ENCODE data around the gene ADH1B.
A peak's percentile ranks its signal among the peaks of the same experiment; 100 is the strongest.
"Not testable (repeated sequence)": the region's sequence is repeated elsewhere in the genome, so short reads cannot be mapped to it uniquely, and the experiment has no call there.

Gene ADH1B

DNA sequence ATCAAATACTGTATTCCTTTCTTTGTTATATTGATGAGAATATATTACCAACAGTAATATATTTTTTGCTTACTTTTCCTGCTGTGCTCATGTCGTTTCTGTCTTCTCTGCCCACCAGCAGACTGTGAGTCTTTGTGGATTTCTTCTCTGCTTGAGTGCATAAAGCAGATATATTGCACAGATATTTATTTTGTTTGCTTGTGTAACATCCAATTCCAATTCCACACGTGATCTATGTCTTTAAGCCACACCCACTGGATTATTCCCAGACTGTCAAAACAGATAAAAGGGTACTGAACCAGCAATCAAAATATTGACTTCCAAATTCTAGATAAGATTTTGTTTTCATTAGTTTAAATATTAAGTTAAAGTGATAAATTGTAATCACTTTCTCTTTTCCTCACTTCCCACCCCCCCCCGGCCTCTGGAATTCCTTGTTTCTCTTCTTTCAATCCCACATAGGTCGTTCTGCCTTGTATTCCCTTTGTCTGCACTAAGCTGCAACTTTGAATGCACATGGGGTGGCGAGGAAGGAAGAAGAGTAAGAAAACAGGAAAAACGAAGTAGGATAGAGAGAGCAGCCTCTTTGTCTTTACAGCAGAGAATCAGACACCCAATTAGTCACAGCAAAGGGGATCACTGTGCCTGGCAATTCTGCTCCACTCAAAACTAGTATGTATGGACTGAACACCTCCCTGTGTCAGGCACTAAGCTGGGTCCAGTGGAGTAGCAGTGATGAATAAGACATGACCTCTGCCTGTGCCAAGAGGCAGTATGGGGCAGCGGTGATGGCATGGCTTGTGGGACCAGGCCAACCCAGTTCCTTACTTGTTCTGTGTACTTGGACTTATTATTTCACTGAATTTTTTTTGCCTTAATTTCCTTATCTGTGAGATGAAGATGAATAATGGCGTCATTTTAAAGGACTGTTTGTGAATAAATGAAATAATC is at the start of gene ADH1B:
TSS of gene ADH1B (minus strand) at position 161 of the 951 bp plus-strand sequence. CDS start at position 91, 70 bp downstream.
- Histone ChIP-seq H3K27me3 (ENCODE audit: insufficient read depth, low read length, poor library complexity) (no peaks in the 10 kb centered on the region), H3K36me3 (ENCODE audit: insufficient read depth, low read length) (no peaks in the 10 kb centered on the region), H3K27ac (ENCODE audit: low read length) (no peak within 1 kb of the TSS), H4K20me1 (ENCODE audit: insufficient read depth, low read length) (no peaks in the 10 kb centered on the region), H3K4me2 (ENCODE audit: insufficient read depth, low read length) (no peak within 1 kb of the TSS), H3K9ac (ENCODE audit: low read depth, low read length) (no peak within 1 kb of the TSS), H3K79me2 (ENCODE audit: insufficient read depth, low read length) (no peaks in the 10 kb centered on the region), H2AFZ (ENCODE audit: low read depth, low read length) (peak within 1 kb of the TSS; percentile 36; the same call in 1 of the 2 replicates), H3K4me1 (ENCODE audit: insufficient read depth, low read length) (no peaks in the 10 kb centered on the region), H3K4me3 (ENCODE audit: low read depth in 1 of 2, low read length in 2 of 2) (no peak within 1 kb of the TSS), H3K9me3 (ENCODE audit: insufficient read depth, low read length, severe bottlenecking) (no peaks in the 10 kb centered on the region)
- DNase-seq (no peak), ATAC-seq (ENCODE audit: insufficient read depth, low read depth) (no peak)
- TF ChIP-seq, protein P1, sequence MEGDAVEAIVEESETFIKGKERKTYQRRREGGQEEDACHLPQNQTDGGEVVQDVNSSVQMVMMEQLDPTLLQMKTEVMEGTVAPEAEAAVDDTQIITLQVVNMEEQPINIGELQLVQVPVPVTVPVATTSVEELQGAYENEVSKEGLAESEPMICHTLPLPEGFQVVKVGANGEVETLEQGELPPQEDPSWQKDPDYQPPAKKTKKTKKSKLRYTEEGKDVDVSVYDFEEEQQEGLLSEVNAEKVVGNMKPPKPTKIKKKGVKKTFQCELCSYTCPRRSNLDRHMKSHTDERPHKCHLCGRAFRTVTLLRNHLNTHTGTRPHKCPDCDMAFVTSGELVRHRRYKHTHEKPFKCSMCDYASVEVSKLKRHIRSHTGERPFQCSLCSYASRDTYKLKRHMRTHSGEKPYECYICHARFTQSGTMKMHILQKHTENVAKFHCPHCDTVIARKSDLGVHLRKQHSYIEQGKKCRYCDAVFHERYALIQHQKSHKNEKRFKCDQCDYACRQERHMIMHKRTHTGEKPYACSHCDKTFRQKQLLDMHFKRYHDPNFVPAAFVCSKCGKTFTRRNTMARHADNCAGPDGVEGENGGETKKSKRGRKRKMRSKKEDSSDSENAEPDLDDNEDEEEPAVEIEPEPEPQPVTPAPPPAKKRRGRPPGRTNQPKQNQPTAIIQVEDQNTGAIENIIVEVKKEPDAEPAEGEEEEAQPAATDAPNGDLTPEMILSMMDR (IDR thresholded peaks at IDR 0.05; ENCODE audit: borderline replicate concordance, extremely low read depth, low read length, poor library complexity, severe bottlenecking) = no peak
- TF ChIP-seq EZH2 (IDR thresholded peaks at IDR 0.05; ENCODE audit: borderline replicate concordance, low read depth, low read length, severe bottlenecking) = no peak

DNA sequence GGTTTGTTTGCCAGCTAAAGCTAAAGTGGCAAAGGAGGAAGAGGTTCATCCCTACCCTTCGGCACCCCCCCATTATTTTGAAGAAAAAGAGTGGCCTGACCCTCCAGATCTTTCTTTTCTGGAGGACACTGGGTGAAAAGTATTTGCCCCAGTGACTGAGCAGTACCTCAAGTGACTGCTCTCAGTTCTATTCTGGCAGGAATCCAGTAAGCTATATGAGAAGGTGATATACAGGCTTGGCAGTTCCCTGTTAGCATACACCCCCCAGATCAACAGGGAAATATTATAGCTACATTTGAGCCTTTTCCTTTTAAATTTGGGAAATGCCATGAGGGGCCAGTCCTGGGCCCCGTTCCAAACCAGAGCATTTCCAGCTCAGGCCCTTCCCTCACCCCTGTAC is 46.6 kb upstream of the ADH1B start:
- not testable (repeated sequence) for H2AFZ ChIP-seq (ENCODE audit: low read depth, low read length); H3K9me3 ChIP-seq (ENCODE audit: insufficient read depth, low read length, severe bottlenecking); H3K9ac ChIP-seq (ENCODE audit: low read depth, low read length); H3K79me2 ChIP-seq (ENCODE audit: insufficient read depth, low read length); H3K27ac ChIP-seq (ENCODE audit: low read length); ATAC-seq (ENCODE audit: insufficient read depth, low read depth); H3K36me3 ChIP-seq (ENCODE audit: insufficient read depth, low read length); DNase-seq; H4K20me1 ChIP-seq (ENCODE audit: insufficient read depth, low read length); H3K27me3 ChIP-seq (ENCODE audit: insufficient read depth, low read length, poor library complexity); H3K4me1 ChIP-seq (ENCODE audit: insufficient read depth, low read length); H3K4me2 ChIP-seq (ENCODE audit: insufficient read depth, low read length); H3K4me3 ChIP-seq (ENCODE audit: low read depth in 1 of 2, low read length in 2 of 2)

DNA sequence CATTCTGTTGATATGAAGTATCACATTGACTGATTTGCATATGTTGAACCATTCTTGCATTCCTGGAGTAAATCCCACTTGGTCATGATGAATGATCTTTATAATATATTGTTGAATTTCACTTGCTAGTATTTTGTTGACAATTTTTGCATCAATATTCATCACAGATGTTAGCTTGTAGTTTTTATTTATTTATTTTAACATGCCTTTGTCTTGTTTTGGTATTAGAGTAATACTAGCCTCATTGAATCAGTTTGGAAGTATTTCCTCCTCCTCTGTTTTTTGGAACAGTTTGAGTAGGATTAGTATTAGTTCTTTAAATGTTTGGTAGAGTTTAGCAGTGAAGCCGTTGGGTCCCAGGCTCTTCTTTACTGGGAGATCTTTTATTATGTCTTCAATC is 45.3 kb upstream of the ADH1B start:
- no peaks in the 10 kb centered on the region for H3K79me2 ChIP-seq (ENCODE audit: insufficient read depth, low read length)
- ATAC-seq (ENCODE audit: insufficient read depth, low read depth) (no peak), DNase-seq (no peak)
- no peaks in the 10 kb centered on the region for H4K20me1 ChIP-seq (ENCODE audit: insufficient read depth, low read length)
- no peak for TF ChIP-seq EZH2 (IDR thresholded peaks at IDR 0.05; ENCODE audit: borderline replicate concordance, low read depth, low read length, severe bottlenecking)
- TF ChIP-seq, protein P1 (IDR thresholded peaks at IDR 0.05; ENCODE audit: borderline replicate concordance, extremely low read depth, low read length, poor library complexity, severe bottlenecking) = no peak
- no peak overlapping the region for H2AFZ ChIP-seq (ENCODE audit: low read depth, low read length)
- H3K27me3 ChIP-seq (ENCODE audit: insufficient read depth, low read length, poor library complexity) = no peaks in the 10 kb centered on the region
- H3K27ac ChIP-seq (ENCODE audit: low read length) = no peak overlapping the region
- no peaks in the 10 kb centered on the region for H3K4me1 ChIP-seq (ENCODE audit: insufficient read depth, low read length)
- no peak overlapping the region for H3K9ac ChIP-seq (ENCODE audit: low read depth, low read length)
- no peaks in the 10 kb centered on the region for H3K36me3 ChIP-seq (ENCODE audit: insufficient read depth, low read length)
- H3K9me3 ChIP-seq (ENCODE audit: insufficient read depth, low read length, severe bottlenecking) = no peaks in the 10 kb centered on the region
- H3K4me2 ChIP-seq (ENCODE audit: insufficient read depth, low read length) = no peak overlapping the region
- H3K4me3 ChIP-seq (ENCODE audit: low read depth in 1 of 2, low read length in 2 of 2) = no peak overlapping the region

DNA sequence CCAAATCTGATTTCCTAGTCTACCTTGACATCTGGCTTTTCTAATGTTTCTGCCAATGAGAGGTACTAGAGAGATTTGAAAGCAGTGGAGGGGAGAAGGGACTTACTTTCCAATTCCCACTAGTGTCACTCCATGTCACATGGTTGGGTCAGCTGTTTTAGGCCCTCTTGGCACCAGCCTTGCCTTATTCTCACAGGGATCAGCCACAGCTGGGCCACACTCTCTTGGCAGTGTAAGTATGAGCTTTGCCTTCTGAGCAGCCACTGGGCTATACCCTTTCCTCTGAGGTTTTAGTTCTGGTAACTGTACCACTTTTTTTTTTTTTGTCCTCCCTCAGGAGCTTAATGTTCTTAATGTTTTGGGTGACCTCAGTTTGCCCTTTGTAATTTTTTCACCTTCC is 41.6 kb upstream of the ADH1B start:
- no peaks in the 10 kb centered on the region for H3K9me3 ChIP-seq (ENCODE audit: insufficient read depth, low read length, severe bottlenecking)
- H3K36me3 ChIP-seq (ENCODE audit: insufficient read depth, low read length) = no peaks in the 10 kb centered on the region
- H3K4me2 ChIP-seq (ENCODE audit: insufficient read depth, low read length) = no peak overlapping the region
- H3K9ac ChIP-seq (ENCODE audit: low read depth, low read length) = no peak overlapping the region
- H4K20me1 ChIP-seq (ENCODE audit: insufficient read depth, low read length) = no peaks in the 10 kb centered on the region
- DNase-seq = no peak
- H3K4me3 ChIP-seq (ENCODE audit: low read depth in 1 of 2, low read length in 2 of 2) = no peak overlapping the region
- TF ChIP-seq EZH2 (IDR thresholded peaks at IDR 0.05; ENCODE audit: borderline replicate concordance, low read depth, low read length, severe bottlenecking) = no peak
- TF ChIP-seq, protein P1 (IDR thresholded peaks at IDR 0.05; ENCODE audit: borderline replicate concordance, extremely low read depth, low read length, poor library complexity, severe bottlenecking) = no peak
- H3K4me1 ChIP-seq (ENCODE audit: insufficient read depth, low read length) = no peaks in the 10 kb centered on the region
- peak; percentile 58; the same call in 1 of the 3 replicates for ATAC-seq (ENCODE audit: insufficient read depth, low read depth)
- H3K79me2 ChIP-seq (ENCODE audit: insufficient read depth, low read length) = no peaks in the 10 kb centered on the region
- no peaks in the 10 kb centered on the region for H3K27me3 ChIP-seq (ENCODE audit: insufficient read depth, low read length, poor library complexity)
- H2AFZ ChIP-seq (ENCODE audit: low read depth, low read length) = no peak overlapping the region
- no peak overlapping the region for H3K27ac ChIP-seq (ENCODE audit: low read length)
